SK-N-SH treated with all-trans-retinoic acid at 6 μM for 48 hours (cell line): ENCODE measurements around the gene UGT1A4.

Experiments
- ARNTL ChIP-seq: fragments of 450-650 bp; formaldehyde crosslinking; IDR thresholded peaks from 2 replicates; pipeline ENCODE4 v1.5.0; 2020; ENCODE audit warnings: low read depth, mild to moderate bottlenecking, moderate library complexity, borderline replicate concordance
- CREB5 ChIP-seq: fragments of 250-450 bp; sonication (Bioruptor Pico); IDR thresholded peaks from 2 replicates; pipeline ENCODE4 v1.5.1; 2020; ENCODE audit warnings: low read depth, mild to moderate bottlenecking, moderate library complexity
- ESRRG ChIP-seq: fragments of 250-450 bp; sonication (Bioruptor Pico); IDR thresholded peaks from 2 replicates; pipeline ENCODE4 v1.6.1; 2021; ENCODE audit warnings: mild to moderate bottlenecking
- GLIS3 ChIP-seq: fragments of 250-450 bp; sonication (Bioruptor Pico); IDR thresholded peaks from 2 replicates; pipeline ENCODE4 v1.5.0; 2020; ENCODE audit warnings: mild to moderate bottlenecking, moderate library complexity
- ISL1 ChIP-seq: fragments of 250-450 bp; sonication (Bioruptor Pico); IDR thresholded peaks from 2 replicates; pipeline ENCODE4 v2.1.2; 2022; ENCODE audit warnings: mild to moderate bottlenecking, moderate library complexity
- PATZ1 ChIP-seq: fragments of 250-450 bp; sonication (Bioruptor Pico); IDR thresholded peaks from 2 replicates; pipeline ENCODE4 v1.8.0; 2020; ENCODE audit warnings: mild to moderate bottlenecking, moderate library complexity, borderline replicate concordance
- POU6F1 ChIP-seq: fragments of 250-450 bp; sonication (Bioruptor Pico); IDR thresholded peaks from 2 replicates; pipeline ENCODE4 v1.8.0; 2021; ENCODE audit warnings: low read depth, mild to moderate bottlenecking, moderate library complexity, borderline replicate concordance
- TCF4 ChIP-seq: fragments of 250-450 bp; sonication (Bioruptor Pico); IDR thresholded peaks from 2 replicates; pipeline ENCODE4 v1.8.0; 2021; ENCODE audit warnings: mild to moderate bottlenecking, moderate library complexity, borderline replicate concordance
- ZFP3 ChIP-seq: fragments of 250-450 bp; sonication (Bioruptor Pico); IDR thresholded peaks from 2 replicates; pipeline ENCODE4 v1.5.0; 2020; ENCODE audit warnings: mild to moderate bottlenecking, moderate library complexity
- ZNF70 ChIP-seq: fragments of 450-650 bp; formaldehyde crosslinking; IDR thresholded peaks from 2 replicates; pipeline ENCODE4 v1.5.0; 2020; ENCODE audit warnings: mild to moderate bottlenecking, moderate library complexity
- ZNF8 ChIP-seq: fragments of 450-650 bp; formaldehyde crosslinking; IDR thresholded peaks from 2 replicates; pipeline ENCODE4 v1.5.0; 2020; ENCODE audit warnings: mild to moderate bottlenecking, moderate library complexity

GRCh38 chr2:233818639-233819621, 100.4 kb downstream of the UGT1A4 start:
- TF ChIP-seq POU6F1 (CRISPR knock-in tag): no peak
- no peak for TF ChIP-seq ZFP3 (CRISPR knock-in tag)
- no peak for TF ChIP-seq PATZ1
- TF ChIP-seq GLIS3 (CRISPR knock-in tag): no peak
- no peak for TF ChIP-seq ZNF8
- TF ChIP-seq ZNF70 (CRISPR knock-in tag): no peak
- TF ChIP-seq ESRRG (CRISPR knock-in tag): no peak
- TF ChIP-seq CREB5 (CRISPR knock-in tag): no peak
- TF ChIP-seq ISL1 (CRISPR knock-in tag): no peak
- no peak for TF ChIP-seq ARNTL (CRISPR knock-in tag)
- TF ChIP-seq TCF4 (CRISPR knock-in tag): no peak
